Dendritic cell treated with granulocyte-macrophage colony-stimulating factor and Interleukin-4, amounts not matched to agents 40 ng/mL and 50 ng/mL, for 4 days (primary cell): ENCODE data around the gene ACYP2.
"Not testable (repeated sequence)": the region's sequence is repeated elsewhere in the genome, so short reads cannot be mapped to it uniquely, and the experiment has no call there.

Source experiments
- H3K27ac Mint-ChIP-seq: one replicate; pipeline ENCODE4 v1.8.0; 2022; ENCODE audit warnings: mild to moderate bottlenecking, mixed read lengths
- H3K27me3 Mint-ChIP-seq: one replicate; pipeline ENCODE4 v1.8.0; 2022; ENCODE audit warnings: mild to moderate bottlenecking, mixed read lengths
- H3K36me3 Mint-ChIP-seq: one replicate; pipeline ENCODE4 v1.8.0; 2022; ENCODE audit warnings: low read depth, mixed read lengths
- H3K4me1 Mint-ChIP-seq: one replicate; pipeline ENCODE4 v1.8.0; 2022; ENCODE audit warnings: low read depth, mixed read lengths
- H3K4me3 Mint-ChIP-seq: one replicate; pipeline ENCODE4 v1.8.0; 2022; ENCODE audit warnings: mild to moderate bottlenecking, moderate library complexity, mixed read lengths
- H3K9me3 Mint-ChIP-seq: one replicate; pipeline ENCODE4 v1.8.0; 2022; ENCODE audit warnings: mixed read lengths
- intact Hi-C: fragments of 100-400 bp; cut with micrococcal nuclease; formaldehyde crosslinking; loops from one replicate; pipeline ENCODE4 v1.15.0; 2022

Gene ACYP2

GRCh38 chr2:54240515-54241469, 125.4 kb downstream of the ACYP2 start:
- Mint-ChIP-seq H3K27ac (no peak overlapping the region), H3K36me3 (no peaks in the 10 kb centered on the region), H3K4me3 (no peak overlapping the region), H3K9me3 (peaks cover 14% of the 10 kb centered on the region), H3K27me3 (no peaks in the 10 kb centered on the region), H3K4me1 (no peaks in the 10 kb centered on the region)
- intact Hi-C loops = no loop called here

- Mint-ChIP-seq H3K4me3 (no peak overlapping the region), H3K27ac (no peak overlapping the region), H3K4me1 (no peaks in the 10 kb centered on the region), H3K27me3 (no peaks in the 10 kb centered on the region), H3K36me3 (no peaks in the 10 kb centered on the region), H3K9me3 (no peaks in the 10 kb centered on the region)
- intact Hi-C loops = no loop called here
Measured at GRCh38 chr2:54247115-54247514, 131.7 kb downstream of the ACYP2 start.

GRCh38 chr2:54249629-54250028, 134.2 kb downstream of the ACYP2 start:
- intact Hi-C loops = no loop called here
- Mint-ChIP-seq H3K9me3 (no peaks in the 10 kb centered on the region), H3K27ac (no peak overlapping the region), H3K27me3 (no peaks in the 10 kb centered on the region), H3K4me3 (no peak overlapping the region), H3K4me1 (no peaks in the 10 kb centered on the region), H3K36me3 (no peaks in the 10 kb centered on the region)

GRCh38 chr2:54254180-54254579, 138.8 kb downstream of the ACYP2 start:
- no peaks in the 10 kb centered on the region for H3K36me3 Mint-ChIP-seq
- H3K4me3 Mint-ChIP-seq = no peak overlapping the region
- no peaks in the 10 kb centered on the region for H3K27me3 Mint-ChIP-seq
- H3K9me3 Mint-ChIP-seq = peaks cover 11% of the 10 kb centered on the region
- no peak overlapping the region for H3K27ac Mint-ChIP-seq
- intact Hi-C loops = no loop called here
- H3K4me1 Mint-ChIP-seq = no peaks in the 10 kb centered on the region

GRCh38 chr2:54255230-54256090, 140.0 kb downstream of the ACYP2 start:
- intact Hi-C loops = no loop called here
- Mint-ChIP-seq H3K36me3 (no peaks in the 10 kb centered on the region), H3K4me1 (no peaks in the 10 kb centered on the region), H3K27me3 (no peaks in the 10 kb centered on the region), H3K27ac (no peak overlapping the region), H3K4me3 (no peak overlapping the region), H3K9me3 (peaks cover 11% of the 10 kb centered on the region)

- intact Hi-C loops = no loop called here
- peaks cover 11% of the 10 kb centered on the region for H3K9me3 Mint-ChIP-seq
- no peaks in the 10 kb centered on the region for H3K27me3 Mint-ChIP-seq
- H3K27ac Mint-ChIP-seq = no peak within 1 kb of the TSS
- H3K36me3 Mint-ChIP-seq = no peaks in the 10 kb centered on the region
- no peak within 1 kb of the TSS for H3K4me3 Mint-ChIP-seq
- H3K4me1 Mint-ChIP-seq = no peaks in the 10 kb centered on the region
Measured at GRCh38 chr2:54256091-54256694, 140.8 kb downstream of the ACYP2 start, which contains the start of gene TSPYL6. TSS of gene TSPYL6 (minus strand) at chr2:54256229. CDS start at chr2:54256151, 78 bp downstream.

- Mint-ChIP-seq H3K4me1 (no peaks in the 10 kb centered on the region), H3K27me3 (no peaks in the 10 kb centered on the region)
- intact Hi-C loops = no loop called here
Measured at GRCh38 chr2:54258166-54258565, 142.8 kb downstream of the ACYP2 start.

GRCh38 chr2:54259413-54260240, 144.2 kb downstream of the ACYP2 start:
- Mint-ChIP-seq H3K9me3 (peaks cover 18% of the 10 kb centered on the region), H3K4me1 (no peaks in the 10 kb centered on the region), H3K36me3 (no peaks in the 10 kb centered on the region), H3K27ac (no peak overlapping the region), H3K27me3 (no peaks in the 10 kb centered on the region), H3K4me3 (no peak overlapping the region)
- intact Hi-C loops = no loop called here

More at GRCh38 chr2:54258166-54258565, 142.8 kb downstream of the ACYP2 start:
- no peak overlapping the region for H3K27ac Mint-ChIP-seq
- no peak overlapping the region for H3K4me3 Mint-ChIP-seq
- no peaks in the 10 kb centered on the region for H3K36me3 Mint-ChIP-seq
- H3K9me3 Mint-ChIP-seq = peaks cover 11% of the 10 kb centered on the region

GRCh38 chr2:54260241-54260595, 144.8 kb downstream of the ACYP2 start:
- Mint-ChIP-seq H3K9me3 (peaks cover 23% of the 10 kb centered on the region), H3K27ac (no peak overlapping the region), H3K4me3 (no peak overlapping the region), H3K27me3 (no peaks in the 10 kb centered on the region), H3K36me3 (no peaks in the 10 kb centered on the region), H3K4me1 (no peaks in the 10 kb centered on the region)
- intact Hi-C loops = no loop called here

- Mint-ChIP-seq H3K27ac (no peak overlapping the region), H3K9me3 (peaks cover 13% of the 10 kb centered on the region), H3K4me3 (no peak overlapping the region), H3K4me1 (no peaks in the 10 kb centered on the region), H3K36me3 (no peaks in the 10 kb centered on the region), H3K27me3 (no peaks in the 10 kb centered on the region)
- intact Hi-C loops = no loop called here
Measured at GRCh38 chr2:54261537-54261936, 146.1 kb downstream of the ACYP2 start.

- no peak overlapping the region for H3K4me3 Mint-ChIP-seq
- no peak overlapping the region for H3K27ac Mint-ChIP-seq
- intact Hi-C loops = no loop called here
- H3K27me3 Mint-ChIP-seq = no peaks in the 10 kb centered on the region
- no peaks in the 10 kb centered on the region for H3K36me3 Mint-ChIP-seq
- H3K4me1 Mint-ChIP-seq = no peaks in the 10 kb centered on the region
- peaks cover 13% of the 10 kb centered on the region for H3K9me3 Mint-ChIP-seq
Measured at GRCh38 chr2:54262015-54262765, 146.8 kb downstream of the ACYP2 start.

GRCh38 chr2:54265081-54265480, 149.7 kb downstream of the ACYP2 start:
- H3K36me3 Mint-ChIP-seq, H3K27ac Mint-ChIP-seq, H3K27me3 Mint-ChIP-seq, intact Hi-C loops, H3K4me3 Mint-ChIP-seq, H3K4me1 Mint-ChIP-seq: not testable (repeated sequence)
- H3K9me3 Mint-ChIP-seq = peaks cover 13% of the 10 kb centered on the region

GRCh38 chr2:54267577-54267976, 152.2 kb downstream of the ACYP2 start:
- intact Hi-C loops = no loop called here
- Mint-ChIP-seq H3K27me3 (no peaks in the 10 kb centered on the region), H3K9me3 (peaks cover 13% of the 10 kb centered on the region), H3K36me3 (no peaks in the 10 kb centered on the region), H3K4me1 (no peaks in the 10 kb centered on the region), H3K4me3 (no peak overlapping the region), H3K27ac (no peak overlapping the region)
